Trophoblast cell (in vitro differentiated cells and primary cell): Measurements from ENCODE around the gene ULK4.
A peak's percentile ranks its signal among the peaks of the same experiment; 100 is the strongest.
"Not testable (repeated sequence)": the region's sequence is repeated elsewhere in the genome, so short reads cannot be mapped to it uniquely, and the experiment has no call there.

Experiments
- DNase-seq, 2 donors: peaks; one replicate each; pipeline ENCODE4 v3.0.0-alpha.2; 2016
- H2AFZ ChIP-seq: 2 replicates; pipeline ENCODE4 v1.6.1; 2013; ENCODE audit warnings: low read length, moderate library complexity, mild to moderate bottlenecking; ENCODE audit not compliant: insufficient read depth, poor library complexity
- H2AK5ac ChIP-seq: 2 replicates; pipeline ENCODE4 v1.6.1; 2013; ENCODE audit warnings: mild to moderate bottlenecking, low read length
- H2BK120ac ChIP-seq: 2 replicates; pipeline ENCODE4 v1.6.1; 2013; ENCODE audit warnings: low read length, mild to moderate bottlenecking, moderate library complexity; ENCODE audit not compliant: insufficient read depth, poor library complexity
- H2BK12ac ChIP-seq: 2 replicates; pipeline ENCODE4 v1.6.1; 2013; ENCODE audit warnings: mild to moderate bottlenecking, low read length, moderate library complexity
- H2BK5ac ChIP-seq: 2 replicates; pipeline ENCODE4 v1.6.1; 2013; ENCODE audit warnings: low read length, low read depth, moderate library complexity, mild to moderate bottlenecking; ENCODE audit not compliant: poor library complexity
- H3K14ac ChIP-seq: 2 replicates; pipeline ENCODE4 v1.6.1; 2013; ENCODE audit warnings: mild to moderate bottlenecking, low read length
- H3K18ac ChIP-seq: 2 replicates; pipeline ENCODE4 v1.6.1; 2013; ENCODE audit warnings: mild to moderate bottlenecking, low read length
- H3K23ac ChIP-seq: 2 replicates; pipeline ENCODE4 v1.6.1; 2013; ENCODE audit warnings: low read length
- H3K27ac ChIP-seq: 2 replicates; pipeline ENCODE4 v1.5.1; 2013; ENCODE audit warnings: low read depth, mild to moderate bottlenecking, inconsistent platforms, low read length, moderate library complexity
- H3K27me3 ChIP-seq: 2 replicates; pipeline ENCODE4 v1.6.1; 2013; ENCODE audit warnings: inconsistent platforms, mild to moderate bottlenecking, low read length, moderate library complexity; ENCODE audit not compliant: insufficient read depth
- H3K36me3 ChIP-seq, 2 experiments: 1 replicate in 1 of 2; 2 replicates in 1 of 2; pipeline ENCODE4 v1.6.1; 2013; ENCODE audit warnings: low read length in 2 of 2, mild to moderate bottlenecking in 2 of 2, moderate library complexity in 1 of 2; ENCODE audit not compliant: insufficient read depth in 2 of 2, control insufficient read depth in 1 of 2
- H3K4ac ChIP-seq: 2 replicates; pipeline ENCODE4 v1.6.1; 2013; ENCODE audit warnings: low read depth, mild to moderate bottlenecking, low read length, moderate library complexity
- H3K4me1 ChIP-seq, 2 experiments: 1 replicate in 1 of 2; 2 replicates in 1 of 2; pipeline ENCODE4 v1.6.1; 2013; ENCODE audit warnings: low read length in 2 of 2, mild to moderate bottlenecking in 2 of 2, moderate library complexity in 1 of 2; ENCODE audit not compliant: insufficient read depth in 2 of 2, control insufficient read depth in 1 of 2
- H3K4me2 ChIP-seq: 2 replicates; pipeline ENCODE4 v1.6.1; 2013; ENCODE audit warnings: inconsistent platforms, mild to moderate bottlenecking, low read length, moderate library complexity
- H3K4me3 ChIP-seq: 2 replicates; pipeline ENCODE4 v1.5.1; 2013; ENCODE audit warnings: mild to moderate bottlenecking, low read depth, low read length, inconsistent platforms
- H3K79me1 ChIP-seq: one replicate; pipeline ENCODE4 v1.6.1; 2013; ENCODE audit warnings: low read length
- H3K79me2 ChIP-seq: 2 replicates; pipeline ENCODE4 v1.6.1; 2013; ENCODE audit warnings: low read length, mild to moderate bottlenecking; ENCODE audit not compliant: control insufficient read depth, insufficient read depth, poor library complexity
- H3K9ac ChIP-seq: 2 replicates; pipeline ENCODE4 v1.6.1; 2013; ENCODE audit warnings: mild to moderate bottlenecking, low read length
- H3K9me3 ChIP-seq: 2 replicates; pipeline ENCODE4 v1.6.1; 2013; ENCODE audit warnings: low read depth, mild to moderate bottlenecking, control low read depth, inconsistent platforms, low read length; ENCODE audit not compliant: insufficient read depth
- H4K12ac ChIP-seq: 2 replicates; pipeline ENCODE4 v1.6.1; 2013; ENCODE audit warnings: low read depth, mild to moderate bottlenecking, low read length, moderate library complexity
- H4K8ac ChIP-seq: 2 replicates; pipeline ENCODE4 v1.6.1; 2013; ENCODE audit warnings: low read depth, mild to moderate bottlenecking, low read length, moderate library complexity
- H4K91ac ChIP-seq: one replicate; pipeline ENCODE4 v1.6.1; 2013; ENCODE audit warnings: low read depth, mild to moderate bottlenecking, low read length, moderate library complexity
- WGBS: extraction: QIAGEN DNeasy Blood & Tissue Kit; methylation state at CpG from one replicate; pipeline ENCODE4 v1.1.7; 2013; ENCODE audit warnings: missing lambda C conversion rate; ENCODE audit not compliant: insufficient read length, insufficient coverage; ENCODE audit errors: extremely low coverage; 5-methylcytosine and 5-hydroxymethylcytosine counted together

The ULK4 gene

DNA sequence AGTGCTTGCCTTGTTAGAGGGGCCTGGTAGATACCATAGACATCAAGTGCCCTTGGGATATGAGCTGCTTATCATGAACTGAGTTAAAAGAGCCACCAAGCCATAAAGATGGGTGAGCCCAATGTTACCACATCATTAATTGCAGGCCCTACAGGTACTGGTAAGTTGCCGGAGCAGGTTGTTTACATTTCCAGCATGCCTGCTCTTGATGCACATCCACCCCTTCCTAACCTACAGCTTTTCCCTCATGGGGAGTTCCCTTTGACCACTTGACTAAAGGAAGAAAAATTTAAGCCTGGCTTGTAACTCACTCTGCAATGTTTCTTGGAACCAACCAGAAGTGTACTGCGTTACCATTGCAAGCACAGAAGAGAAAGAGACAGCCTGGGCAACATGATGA, 24.7 kb upstream of the ULK4 start:
- Histone ChIP-seq H3K4me1 (no peaks in the 10 kb centered on the region), H2AK5ac (no peak overlapping the region), H3K36me3 (no peaks in the 10 kb centered on the region), H3K27ac (no peak overlapping the region), H2BK12ac (no peak overlapping the region), H3K14ac (no peak overlapping the region), H3K27me3 (no peaks in the 10 kb centered on the region), H2BK5ac (no peak overlapping the region), H4K91ac (no peak overlapping the region), H3K9me3 (peaks cover 2% of the 10 kb centered on the region), H3K4me3 (no peak overlapping the region), H3K23ac (no peak overlapping the region), H2AFZ (no peak overlapping the region), H4K12ac (no peak overlapping the region), H3K9ac (no peak overlapping the region), H3K79me2 (no peaks in the 10 kb centered on the region), H3K4ac (no peak overlapping the region), H3K79me1 (peaks cover 3% of the 10 kb centered on the region), H3K4me2 (no peak overlapping the region), H2BK120ac (no peak overlapping the region), H3K18ac (no peak overlapping the region), H4K8ac (no peak overlapping the region)
- WGBS, result no CpG with 5 or more reads among the region's 2 CpGs
- DNase-seq, result peak; percentile 94 to 95

DNA sequence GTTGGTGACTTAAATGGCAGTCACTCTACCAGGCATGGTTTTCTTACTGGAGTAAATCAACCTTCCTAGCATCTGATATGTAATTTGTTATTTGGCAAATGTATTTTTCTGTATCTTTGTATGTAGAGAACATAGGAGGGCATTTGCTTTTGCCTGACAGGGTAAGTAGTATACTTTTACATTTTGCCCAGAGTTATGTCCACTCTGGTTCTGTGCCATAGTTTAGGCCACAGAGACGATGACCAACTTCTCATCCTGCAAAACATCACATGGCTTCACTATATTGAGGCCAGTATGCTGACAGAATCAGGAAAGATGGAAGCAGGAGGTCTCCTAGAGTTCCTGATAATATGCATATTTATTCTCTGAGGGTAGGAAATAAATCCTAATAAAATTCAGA, 23.1 kb upstream of the ULK4 start:
- H3K27ac ChIP-seq, result no peak overlapping the region
- no peak overlapping the region for H3K4me2 ChIP-seq
- WGBS, result no CpG with 5 or more reads among the region's 1 CpG
- H3K4ac ChIP-seq, result no peak overlapping the region
- H3K4me3 ChIP-seq, result no peak overlapping the region
- H3K14ac ChIP-seq, result no peak overlapping the region
- no peak overlapping the region for H2BK5ac ChIP-seq
- no peaks in the 10 kb centered on the region for H3K79me1 ChIP-seq
- H3K79me2 ChIP-seq, result no peaks in the 10 kb centered on the region
- H3K18ac ChIP-seq, result no peak overlapping the region
- no peak overlapping the region for H2AK5ac ChIP-seq
- no peaks in the 10 kb centered on the region for H3K36me3 ChIP-seq
- no peak overlapping the region for H2AFZ ChIP-seq
- H4K8ac ChIP-seq, result no peak overlapping the region
- H2BK120ac ChIP-seq, result no peak overlapping the region
- H4K91ac ChIP-seq, result no peak overlapping the region
- no peak overlapping the region for H3K9ac ChIP-seq
- H4K12ac ChIP-seq, result no peak overlapping the region
- H3K27me3 ChIP-seq, result no peaks in the 10 kb centered on the region
- no peaks in the 10 kb centered on the region for H3K4me1 ChIP-seq
- H3K9me3 ChIP-seq, result peaks cover 2% of the 10 kb centered on the region
- no peak overlapping the region for H3K23ac ChIP-seq
- H2BK12ac ChIP-seq, result no peak overlapping the region
- no peak for DNase-seq

DNA sequence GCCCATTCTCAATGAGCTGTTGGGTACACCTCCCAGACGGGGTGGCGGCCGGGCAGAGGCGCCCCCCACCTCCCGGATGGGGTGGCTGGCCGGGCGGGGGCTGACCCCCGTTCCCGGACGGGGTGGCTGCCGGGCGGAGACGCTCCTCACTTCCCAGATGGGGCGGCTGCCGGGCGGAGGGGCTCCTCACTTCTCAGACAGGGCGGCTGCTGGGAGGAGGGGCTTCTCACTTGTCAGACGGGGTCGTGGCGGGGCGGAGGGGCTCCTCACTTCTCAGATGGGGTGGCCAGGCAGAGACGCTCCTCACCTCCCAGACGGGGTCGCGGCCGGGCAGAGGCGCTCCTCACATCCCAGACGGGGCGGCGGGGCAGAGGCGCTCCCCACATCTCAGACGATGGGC, 21.2 kb upstream of the ULK4 start:
- not testable (repeated sequence) for H3K36me3 ChIP-seq, H2BK120ac ChIP-seq, H3K79me1 ChIP-seq, H3K9me3 ChIP-seq, H4K12ac ChIP-seq, H3K79me2 ChIP-seq, H3K4me2 ChIP-seq, H4K91ac ChIP-seq, H3K27me3 ChIP-seq, H3K27ac ChIP-seq, H2AK5ac ChIP-seq, H3K4ac ChIP-seq, H3K18ac ChIP-seq, H2AFZ ChIP-seq, H3K23ac ChIP-seq, H3K4me3 ChIP-seq, H3K4me1 ChIP-seq, H3K14ac ChIP-seq, DNase-seq, H3K9ac ChIP-seq, H2BK5ac ChIP-seq, H4K8ac ChIP-seq, H2BK12ac ChIP-seq
- no CpG with 5 or more reads among the region's 32 CpGs for WGBS

DNA sequence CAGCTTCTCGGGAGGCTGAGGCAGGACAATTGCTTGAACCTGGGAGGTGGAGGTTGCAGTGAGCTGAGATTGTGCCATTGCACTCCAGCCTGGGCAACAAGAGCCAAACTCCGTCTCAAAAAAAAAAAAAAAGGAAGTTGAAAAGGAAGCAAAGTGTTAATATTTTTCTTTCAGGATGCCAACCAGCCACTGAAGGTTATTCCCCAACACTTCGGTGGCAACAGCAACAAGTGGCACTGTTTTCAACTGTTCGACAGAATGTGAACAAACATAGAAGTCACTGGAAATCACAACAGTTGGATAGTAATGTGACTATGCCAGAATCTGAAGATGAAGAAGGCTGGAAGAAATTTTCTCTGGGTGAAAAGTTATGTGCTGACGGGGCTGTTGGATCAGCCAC, 15.5 kb upstream of the ULK4 start:
- not testable (repeated sequence) for H3K79me1 ChIP-seq, H4K91ac ChIP-seq, H3K36me3 ChIP-seq, H2BK5ac ChIP-seq, H3K4me2 ChIP-seq, H3K18ac ChIP-seq, H4K12ac ChIP-seq, H3K9ac ChIP-seq, H2AK5ac ChIP-seq, H3K9me3 ChIP-seq, H3K14ac ChIP-seq, H2BK12ac ChIP-seq, H3K23ac ChIP-seq, H3K4ac ChIP-seq, H4K8ac ChIP-seq, H3K4me3 ChIP-seq, H3K27me3 ChIP-seq, H3K79me2 ChIP-seq, DNase-seq, H2AFZ ChIP-seq, H3K27ac ChIP-seq, H2BK120ac ChIP-seq, H3K4me1 ChIP-seq
- no CpG with 5 or more reads among the region's 5 CpGs for WGBS
